ENCODE results near the gene RPSA.

Gene RPSA

GRCh38 chr3:39419742-39420315 lies 13.3 kb downstream of the RPSA start:
- DNase-seq (ENCODE audit: insufficient read length, low spot score) (no peak), FAIRE-seq (no peak)
- no peak for TF ChIP-seq POLR2A (IDR thresholded peaks at IDR 0.05; ENCODE audit: low read depth, low read length)
- no peak for TF ChIP-seq PAX5 (IDR thresholded peaks at IDR 0.05; ENCODE audit: insufficient read depth, low read length, severe bottlenecking)
- no peak for TF ChIP-seq TAF1 (IDR thresholded peaks at IDR 0.05; ENCODE audit: low read depth, low read length)
- TF ChIP-seq POLR2AphosphoS5 (IDR thresholded peaks at IDR 0.05; ENCODE audit: low read depth, low read length): no peak
- TF ChIP-seq POU2F2 (IDR thresholded peaks at IDR 0.05; ENCODE audit: low read depth, low read length): no peak
- no peak for TF ChIP-seq SPI1 (IDR thresholded peaks at IDR 0.05; ENCODE audit: low read depth, low read length)

- DNase-seq (ENCODE audit: insufficient read length, low spot score) (no peak), FAIRE-seq (no peak)
- TF ChIP-seq POU2F2 (IDR thresholded peaks at IDR 0.05; ENCODE audit: low read depth, low read length) (no peak), POLR2AphosphoS5 (IDR thresholded peaks at IDR 0.05; ENCODE audit: low read depth, low read length) (no peak)
Observed at GRCh38 chr3:39420543-39420942, 14.0 kb downstream of the RPSA start.

GRCh38 chr3:39423436-39423970 lies 17.0 kb downstream of the RPSA start:
- FAIRE-seq (no peak), DNase-seq (ENCODE audit: insufficient read length, low spot score) (no peak)
- TF ChIP-seq SPI1 (IDR thresholded peaks at IDR 0.05; ENCODE audit: low read depth, low read length) (no peak), PAX5 (IDR thresholded peaks at IDR 0.05; ENCODE audit: insufficient read depth, low read length, severe bottlenecking) (no peak), POLR2A (IDR thresholded peaks at IDR 0.05; ENCODE audit: low read depth, low read length) (no peak), POU2F2 (IDR thresholded peaks at IDR 0.05; ENCODE audit: low read depth, low read length) (no peak), TAF1 (IDR thresholded peaks at IDR 0.05; ENCODE audit: low read depth, low read length) (no peak), POLR2AphosphoS5 (IDR thresholded peaks at IDR 0.05; ENCODE audit: low read depth, low read length) (no peak)

- no peak for DNase-seq (ENCODE audit: insufficient read length, low spot score)
- FAIRE-seq: no peak
- no peak for TF ChIP-seq PAX5 (IDR thresholded peaks at IDR 0.05; ENCODE audit: insufficient read depth, low read length, severe bottlenecking)
- TF ChIP-seq TAF1 (IDR thresholded peaks at IDR 0.05; ENCODE audit: low read depth, low read length): no peak
- no peak for TF ChIP-seq SPI1 (IDR thresholded peaks at IDR 0.05; ENCODE audit: low read depth, low read length)
- no peak for TF ChIP-seq POU2F2 (IDR thresholded peaks at IDR 0.05; ENCODE audit: low read depth, low read length)
- TF ChIP-seq POLR2AphosphoS5 (IDR thresholded peaks at IDR 0.05; ENCODE audit: low read depth, low read length): no peak
Observed at GRCh38 chr3:39426312-39426711, 19.8 kb downstream of the RPSA start.

GRCh38 chr3:39427506-39427905 lies 21.0 kb downstream of the RPSA start:
- TF ChIP-seq POU2F2 (IDR thresholded peaks at IDR 0.05; ENCODE audit: low read depth, low read length) (no peak), POLR2A (IDR thresholded peaks at IDR 0.05; ENCODE audit: low read depth, low read length) (no peak), POLR2AphosphoS5 (IDR thresholded peaks at IDR 0.05; ENCODE audit: low read depth, low read length) (no peak), SPI1 (IDR thresholded peaks at IDR 0.05; ENCODE audit: low read depth, low read length) (no peak), TAF1 (IDR thresholded peaks at IDR 0.05; ENCODE audit: low read depth, low read length) (no peak), PAX5 (IDR thresholded peaks at IDR 0.05; ENCODE audit: insufficient read depth, low read length, severe bottlenecking) (no peak)
- FAIRE-seq (no peak), DNase-seq (ENCODE audit: insufficient read length, low spot score) (no peak)

GRCh38 chr3:39428745-39429201 lies 22.3 kb downstream of the RPSA start:
- TF ChIP-seq PAX5 (IDR thresholded peaks at IDR 0.05; ENCODE audit: insufficient read depth, low read length, severe bottlenecking) (no peak), SPI1 (IDR thresholded peaks at IDR 0.05; ENCODE audit: low read depth, low read length) (no peak), TAF1 (IDR thresholded peaks at IDR 0.05; ENCODE audit: low read depth, low read length) (no peak), POLR2A (IDR thresholded peaks at IDR 0.05; ENCODE audit: low read depth, low read length) (no peak), POU2F2 (IDR thresholded peaks at IDR 0.05; ENCODE audit: low read depth, low read length) (no peak), POLR2AphosphoS5 (IDR thresholded peaks at IDR 0.05; ENCODE audit: low read depth, low read length) (no peak)
- FAIRE-seq: no peak

GRCh38 chr3:39429466-39429865 lies 22.9 kb downstream of the RPSA start:
- no peak for TF ChIP-seq PAX5 (IDR thresholded peaks at IDR 0.05; ENCODE audit: insufficient read depth, low read length, severe bottlenecking)
- no peak for TF ChIP-seq TAF1 (IDR thresholded peaks at IDR 0.05; ENCODE audit: low read depth, low read length)
- no peak for TF ChIP-seq POLR2A (IDR thresholded peaks at IDR 0.05; ENCODE audit: low read depth, low read length)
- TF ChIP-seq SPI1 (IDR thresholded peaks at IDR 0.05; ENCODE audit: low read depth, low read length): no peak
- no peak for TF ChIP-seq POU2F2 (IDR thresholded peaks at IDR 0.05; ENCODE audit: low read depth, low read length)
- TF ChIP-seq POLR2AphosphoS5 (IDR thresholded peaks at IDR 0.05; ENCODE audit: low read depth, low read length): no peak
- FAIRE-seq: no peak
- DNase-seq (ENCODE audit: insufficient read length, low spot score): no peak

More at GRCh38 chr3:39428745-39429201, 22.3 kb downstream of the RPSA start:
- DNase-seq (ENCODE audit: insufficient read length, low spot score): no peak

- TF ChIP-seq PAX5 (IDR thresholded peaks at IDR 0.05; ENCODE audit: insufficient read depth, low read length, severe bottlenecking) (no peak), POLR2AphosphoS5 (IDR thresholded peaks at IDR 0.05; ENCODE audit: low read depth, low read length) (no peak), TAF1 (IDR thresholded peaks at IDR 0.05; ENCODE audit: low read depth, low read length) (no peak), POLR2A (IDR thresholded peaks at IDR 0.05; ENCODE audit: low read depth, low read length) (no peak), SPI1 (IDR thresholded peaks at IDR 0.05; ENCODE audit: low read depth, low read length) (no peak), POU2F2 (IDR thresholded peaks at IDR 0.05; ENCODE audit: low read depth, low read length) (no peak)
- FAIRE-seq (no peak), DNase-seq (ENCODE audit: insufficient read length, low spot score) (no peak)
Observed at GRCh38 chr3:39432342-39432741, 25.8 kb downstream of the RPSA start.

- TF ChIP-seq POU2F2 (IDR thresholded peaks at IDR 0.05; ENCODE audit: low read depth, low read length) (no peak), SPI1 (IDR thresholded peaks at IDR 0.05; ENCODE audit: low read depth, low read length) (no peak), POLR2AphosphoS5 (IDR thresholded peaks at IDR 0.05; ENCODE audit: low read depth, low read length) (no peak), PAX5 (IDR thresholded peaks at IDR 0.05; ENCODE audit: insufficient read depth, low read length, severe bottlenecking) (no peak), POLR2A (IDR thresholded peaks at IDR 0.05; ENCODE audit: low read depth, low read length) (no peak), TAF1 (IDR thresholded peaks at IDR 0.05; ENCODE audit: low read depth, low read length) (no peak)
- FAIRE-seq: no peak
Observed at GRCh38 chr3:39433642-39434041, 27.1 kb downstream of the RPSA start.

GRCh38 chr3:39434574-39434973 lies 28.1 kb downstream of the RPSA start:
- FAIRE-seq (no peak), DNase-seq (ENCODE audit: insufficient read length, low spot score) (no peak)
- no peak for TF ChIP-seq POLR2AphosphoS5 (IDR thresholded peaks at IDR 0.05; ENCODE audit: low read depth, low read length)
- TF ChIP-seq PAX5 (IDR thresholded peaks at IDR 0.05; ENCODE audit: insufficient read depth, low read length, severe bottlenecking): no peak
- no peak for TF ChIP-seq POLR2A (IDR thresholded peaks at IDR 0.05; ENCODE audit: low read depth, low read length)
- no peak for TF ChIP-seq POU2F2 (IDR thresholded peaks at IDR 0.05; ENCODE audit: low read depth, low read length)
- no peak for TF ChIP-seq SPI1 (IDR thresholded peaks at IDR 0.05; ENCODE audit: low read depth, low read length)
- TF ChIP-seq TAF1 (IDR thresholded peaks at IDR 0.05; ENCODE audit: low read depth, low read length): no peak

More at GRCh38 chr3:39433642-39434041, 27.1 kb downstream of the RPSA start:
- no peak for DNase-seq (ENCODE audit: insufficient read length, low spot score)
